Transverse colon (tissue), 4 donors: ENCODE results near the gene ADGRB2. TPM values are rescaled to one million over a fixed set of nuclear protein-coding genes. Genes with fewer than 3 reads are reported as not detected.

Source experiments
- DNase-seq: peaks from one replicate; pipeline ENCODE4 v3.0.0-alpha.2; 2019
- H3K27ac ChIP-seq, 4 donors: fragments of 200-600 bp; sonication (generic); 2 replicates each; pipeline ENCODE4 v1.5.1; 2016 to 2018; ENCODE audit warnings: inconsistent platforms in 4 of 4
- H3K27me3 ChIP-seq: fragments of 200-600 bp; sonication (generic); 2 replicates; pipeline ENCODE4 v1.5.1; 2017; ENCODE audit warnings: inconsistent platforms
- H3K36me3 ChIP-seq, 4 donors: fragments of 200-600 bp; sonication (generic); 2 replicates each; pipeline ENCODE4 v1.5.1; 2017 to 2019; ENCODE audit warnings: inconsistent platforms in 4 of 4
- H3K4me1 ChIP-seq, 4 donors: fragments of 200-600 bp; sonication (generic); 2 replicates each; pipeline ENCODE4 v1.5.1; 2017 to 2020; ENCODE audit warnings: inconsistent platforms in 4 of 4
- H3K4me3 ChIP-seq, 4 donors: fragments of 200-600 bp; sonication (generic); 1 replicate in 1 of 4; 2 replicates in 3 of 4; pipeline versions ENCODE4 v1.5.1 to v1.6.1; 2017 to 2019; ENCODE audit warnings: inconsistent platforms in 4 of 4
- H3K9me3 ChIP-seq, 2 donors: fragments of 200-600 bp; sonication (generic); 2 replicates each; pipeline ENCODE4 v1.5.1; 2017 to 2019; ENCODE audit warnings: inconsistent platforms in 2 of 2
- CTCF ChIP-seq, 5 experiments: fragments of 200-600 bp in 3 of 5; fragments of 450-650 bp in 2 of 5; sonication (generic) in 3 of 5; IDR thresholded peaks; 1 replicate in 2 of 5; 2 replicates in 3 of 5; pipeline ENCODE4 v1.5.1; 2016 to 2017; ENCODE audit warnings: antibody characterized with exemption in 5 of 5, inconsistent platforms in 3 of 5, mild to moderate bottlenecking in 2 of 5, moderate library complexity in 1 of 5
- EP300 ChIP-seq: sonication (generic); formaldehyde crosslinking; IDR thresholded peaks from one replicate; pipeline ENCODE4 v1.6.1; 2017; ENCODE audit warnings: antibody characterized with exemption, low read depth
- POLR2A ChIP-seq: fragments of 450-650 bp; IDR thresholded peaks from one replicate; pipeline ENCODE4 v1.6.1; 2016; ENCODE audit warnings: antibody characterized with exemption, mild to moderate bottlenecking, moderate library complexity
- POLR2AphosphoS5 ChIP-seq, 3 donors: sonication (generic); formaldehyde crosslinking; IDR thresholded peaks; one replicate each; pipeline ENCODE4 v1.6.1; 2016; ENCODE audit warnings: antibody characterized with exemption in 3 of 3
- WGBS, 2 donors: methylation state at CpG; one replicate each; pipeline ENCODE4 v1.1.5; 2018; ENCODE audit warnings: low coverage in 1 of 2; 5-methylcytosine and 5-hydroxymethylcytosine counted together
- in situ Hi-C, 4 donors: fragments of 200-750 bp; cut with MboI; loops; one replicate each; pipeline versions ENCODE4 v1.15.0 to v1.15.1; 2017; ENCODE audit warnings: low sequenced_read_pairs in 3 of 4, low pct_ligation_motif_present in 1 of 4, low pct_unique_long_range_greater_than_20kb in 1 of 4
- intact Hi-C: fragments of 100-400 bp; cut with DNase I; formaldehyde crosslinking; loops from one replicate; pipeline ENCODE4 v1.15.1; 2023; ENCODE audit warnings: low total_unique reads
- total RNA-seq, 4 donors: library from RNA; depleted of rRNA; stranded (reverse); fragments of >200 nt; gene quantifications; one replicate each; pipeline ENCODE4 v1.1.0, GENCODE V29; 2016

The ADGRB2 gene
- total RNA-seq, 4 donors from 2014 or later, result 0.55 to 4.2 (median 1.1) TPM; not detected in 1

GRCh38 chr1:31803610-31804009 is 39.5 kb upstream of the ADGRB2 start:
- intact Hi-C loops (no loop called here), in situ Hi-C loops (no loop called here)
- WGBS, 2 donors, result 88 to 100% methylated on average over 2 of the region's 2 CpGs
- DNase-seq, result no peak
- TF ChIP-seq POLR2AphosphoS5 (IDR thresholded peaks at IDR 0.05) (no peak), POLR2A (no peak), EP300 (no peak), CTCF (IDR thresholded peaks at IDR 0.05) (no peak)
- Histone ChIP-seq H3K4me1 (no peaks in the 10 kb centered on the region), H3K27ac (no peak overlapping the region), H3K9me3 (no peaks in the 10 kb centered on the region), H3K36me3 (no peaks in the 10 kb centered on the region), H3K27me3 (no peaks in the 10 kb centered on the region), H3K4me3 (no peak overlapping the region)

GRCh38 chr1:31802190-31803150 is 38.3 kb upstream of the ADGRB2 start:
- in situ Hi-C loops, result no loop called here
- H3K27ac ChIP-seq, result peak overlapping the region in 1 of 4 donors; percentile 6

GRCh38 chr1:31801458-31801857 is 37.3 kb upstream of the ADGRB2 start:
- in situ Hi-C loops (no loop called here), intact Hi-C loops (no loop called here)
- no peak overlapping the region for H3K27ac ChIP-seq
- no peak for TF ChIP-seq POLR2A
- TF ChIP-seq EP300, result no peak
- no peak for TF ChIP-seq POLR2AphosphoS5 (IDR thresholded peaks at IDR 0.05)
- no peak for TF ChIP-seq CTCF (IDR thresholded peaks at IDR 0.05)
- H3K36me3 ChIP-seq, result no peaks in the 10 kb centered on the region
- 60% methylated on average over 1 of the region's 1 CpG; no CpG with 5 or more reads in 1 of the 2 donors for WGBS, 2 donors
- H3K9me3 ChIP-seq, result no peaks in the 10 kb centered on the region
- DNase-seq, result no peak
- H3K27me3 ChIP-seq, result peaks cover 7% of the 10 kb centered on the region
- no peak overlapping the region for H3K4me3 ChIP-seq
- no peaks in the 10 kb centered on the region for H3K4me1 ChIP-seq

More at GRCh38 chr1:31802190-31803150, 38.3 kb upstream of the ADGRB2 start:
- H3K36me3 ChIP-seq, result no peaks in the 10 kb centered on the region
- TF ChIP-seq EP300 (no peak), POLR2AphosphoS5 (IDR thresholded peaks at IDR 0.05) (no peak), CTCF (IDR thresholded peaks at IDR 0.05) (no peak), POLR2A (no peak)
- intact Hi-C loops, result no loop called here
- peaks cover 7% of the 10 kb centered on the region for H3K27me3 ChIP-seq
- no peaks in the 10 kb centered on the region for H3K4me1 ChIP-seq
- DNase-seq, result no peak
- 35 to 51% methylated on average over 13 of the region's 13 CpGs for WGBS, 2 donors
- H3K9me3 ChIP-seq, result no peaks in the 10 kb centered on the region
- peak overlapping the region in 1 of 4 donors; percentile 29 for H3K4me3 ChIP-seq

GRCh38 chr1:31800674-31800967 is 36.5 kb upstream of the ADGRB2 start:
- no peak for DNase-seq
- intact Hi-C loops, result no loop called here
- 95 to 100% methylated on average over 1 to 4 of the region's 4 CpGs for WGBS, 2 donors
- Histone ChIP-seq H3K27ac (no peak overlapping the region), H3K9me3 (no peaks in the 10 kb centered on the region), H3K4me1 (no peaks in the 10 kb centered on the region), H3K36me3 (no peaks in the 10 kb centered on the region), H3K4me3 (no peak overlapping the region), H3K27me3 (peaks cover 7% of the 10 kb centered on the region)
- in situ Hi-C loops, result no loop called here
- no peak for TF ChIP-seq POLR2AphosphoS5 (IDR thresholded peaks at IDR 0.05)
- no peak for TF ChIP-seq EP300
- TF ChIP-seq POLR2A, result no peak
- no peak for TF ChIP-seq CTCF (IDR thresholded peaks at IDR 0.05)
